Loucy (cell line): ENCODE data around the gene SETD2.
"Not testable (repeated sequence)": the region's sequence is repeated elsewhere in the genome, so short reads cannot be mapped to it uniquely, and the experiment has no call there.

Experiments
- H2AFZ ChIP-seq: fragments of 200-600 bp; sonication (generic); 2 replicates; pipeline ENCODE4 v1.6.0; 2016; ENCODE audit warnings: antibody characterized with exemption, mild to moderate bottlenecking, low read length, moderate library complexity
- H3F3A ChIP-seq: fragments of 200-600 bp; 2 replicates; pipeline ENCODE4 v1.6.0; 2016; ENCODE audit warnings: antibody characterized with exemption, low read depth, mild to moderate bottlenecking
- H3K27me3 ChIP-seq: fragments of 200-600 bp; sonication (generic); 2 replicates; pipeline ENCODE4 v1.6.1; 2014; ENCODE audit warnings: low read length, mild to moderate bottlenecking; ENCODE audit not compliant: insufficient read depth, poor library complexity, severe bottlenecking
- H3K36me3 ChIP-seq: fragments of 200-600 bp; sonication (generic); 2 replicates; pipeline ENCODE4 v1.6.1; 2016; ENCODE audit warnings: low read length; ENCODE audit not compliant: insufficient read depth
- H3K4me1 ChIP-seq: fragments of 200-600 bp; sonication (generic); 2 replicates; pipeline ENCODE4 v1.5.1; 2014; ENCODE audit warnings: low read length, mild to moderate bottlenecking; ENCODE audit not compliant: insufficient read depth, poor library complexity, severe bottlenecking
- H3K4me2 ChIP-seq: fragments of 200-600 bp; sonication (generic); 2 replicates; pipeline ENCODE4 v1.6.0; 2014; ENCODE audit warnings: antibody characterized with exemption, low read length, low read depth, mild to moderate bottlenecking; ENCODE audit not compliant: poor library complexity, severe bottlenecking
- H3K4me3 ChIP-seq: fragments of 200-600 bp; sonication (generic); 2 replicates; pipeline ENCODE4 v1.5.1; 2014; ENCODE audit warnings: low read length, mild to moderate bottlenecking, mixed read lengths; ENCODE audit not compliant: poor library complexity, severe bottlenecking
- H3K79me2 ChIP-seq: fragments of 200-600 bp; sonication (generic); 2 replicates; pipeline ENCODE4 v1.6.1; 2014; ENCODE audit warnings: low read length; ENCODE audit not compliant: insufficient read depth
- H3K9ac ChIP-seq: fragments of 200-600 bp; sonication (generic); 2 replicates; pipeline ENCODE4 v1.6.0; 2014; ENCODE audit warnings: mild to moderate bottlenecking, low read depth, low read length, moderate library complexity; ENCODE audit not compliant: poor library complexity, severe bottlenecking
- H3K9me2 ChIP-seq: fragments of 200-600 bp; sonication (generic); replicated peaks from 2 replicates; pipeline ENCODE4 v1.6.1; 2016; ENCODE audit warnings: low read depth, low read length, mixed read lengths
- H3K9me3 ChIP-seq: fragments of 200-600 bp; sonication (generic); 2 replicates; pipeline ENCODE4 v1.6.1; 2014; ENCODE audit warnings: mild to moderate bottlenecking, antibody characterized with exemption, low read length, low read depth; ENCODE audit not compliant: insufficient read depth
- H4K20me1 ChIP-seq: fragments of 200-600 bp; sonication (generic); 2 replicates; pipeline ENCODE4 v1.6.0; 2014; ENCODE audit warnings: antibody characterized with exemption, low read length, mild to moderate bottlenecking; ENCODE audit not compliant: insufficient read depth, poor library complexity, severe bottlenecking
- CTCF ChIP-seq: fragments of 200-600 bp; sonication (generic); conservative IDR thresholded peaks from 2 replicates; pipeline ENCODE4 v1.5.1; 2014; ENCODE audit warnings: mild to moderate bottlenecking, antibody characterized with exemption, low read length
- EZH2phosphoT487 ChIP-seq: fragments of 200-600 bp; IDR thresholded peaks from 2 replicates; pipeline ENCODE4 v1.6.1; 2018; ENCODE audit warnings: antibody characterized with exemption, mild to moderate bottlenecking, moderate library complexity, borderline replicate concordance

The SETD2 gene

DNA sequence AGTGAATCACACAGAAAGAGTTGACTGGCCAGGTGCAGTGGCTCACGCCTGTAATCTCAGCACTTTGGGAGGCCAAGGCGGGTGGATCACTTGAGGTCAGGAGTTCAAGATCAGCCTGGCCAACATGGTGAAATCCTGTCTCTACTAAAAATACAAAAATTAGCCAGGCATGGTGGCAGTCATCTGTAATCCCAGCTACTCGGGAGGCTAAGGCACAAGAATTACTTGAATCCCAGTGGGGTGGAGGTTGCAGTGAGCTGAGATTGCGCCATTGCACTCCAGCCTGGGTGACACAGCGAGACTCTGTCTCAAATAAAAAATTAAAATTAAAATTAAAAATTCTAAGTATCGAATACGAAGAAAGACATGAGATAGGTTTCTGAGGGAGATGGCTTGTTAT lies 23.4 kb downstream of the SETD2 start:
- H3K79me2 ChIP-seq: peaks cover 99% of the 10 kb centered on the region
- H3K4me3 ChIP-seq, H3K27me3 ChIP-seq, H3F3A ChIP-seq, H3K9me2 ChIP-seq, H3K9me3 ChIP-seq, H2AFZ ChIP-seq, H3K36me3 ChIP-seq, H3K9ac ChIP-seq: not testable (repeated sequence)
- H3K4me1 ChIP-seq: peaks cover 20% of the 10 kb centered on the region
- H3K4me2 ChIP-seq: peak overlapping the region; percentile 24
- H4K20me1 ChIP-seq: peaks cover 83% of the 10 kb centered on the region

DNA sequence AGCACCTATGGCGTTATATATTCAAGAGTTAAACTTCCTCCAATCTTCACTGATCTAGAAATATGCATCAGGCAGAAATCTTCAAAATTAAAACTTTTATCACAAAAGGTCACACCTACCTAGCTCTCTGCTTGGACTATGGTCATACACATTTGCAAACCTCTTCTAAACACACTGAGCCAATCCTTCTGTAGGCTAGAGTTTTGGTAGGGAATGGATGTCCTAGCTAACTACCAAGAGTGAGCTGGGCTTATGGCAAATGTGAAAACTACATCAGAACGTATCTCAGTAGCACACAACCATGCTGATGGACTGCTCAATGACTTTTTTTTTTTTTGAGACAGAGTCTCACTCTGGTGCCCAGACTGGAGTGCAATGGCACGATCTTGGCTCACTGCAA lies 29.6 kb downstream of the SETD2 start:
- no peaks in the 10 kb centered on the region for H3K36me3 ChIP-seq
- no peak overlapping the region for H3K4me3 ChIP-seq
- peak overlapping the region; percentile 13 for H3K4me2 ChIP-seq
- H3K79me2 ChIP-seq: peaks cover 99% of the 10 kb centered on the region
- H3K4me1 ChIP-seq: peaks cover 9% of the 10 kb centered on the region
- H3K9me3 ChIP-seq: no peaks in the 10 kb centered on the region
- H3F3A ChIP-seq: no peaks in the 10 kb centered on the region
- TF ChIP-seq CTCF (no peak), EZH2phosphoT487 (no peak)
- peaks cover 73% of the 10 kb centered on the region for H4K20me1 ChIP-seq
- no peak overlapping the region for H3K9ac ChIP-seq
- H3K9me2 ChIP-seq: no peaks in the 10 kb centered on the region
- no peaks in the 10 kb centered on the region for H3K27me3 ChIP-seq
- no peak overlapping the region for H2AFZ ChIP-seq

- Histone ChIP-seq H3K9me3 (no peaks in the 10 kb centered on the region), H3K4me1 (peaks cover 6% of the 10 kb centered on the region), H3K36me3 (no peaks in the 10 kb centered on the region), H4K20me1 (peaks cover 73% of the 10 kb centered on the region), H3K27me3 (no peaks in the 10 kb centered on the region), H3K9me2 (no peaks in the 10 kb centered on the region), H3F3A (no peaks in the 10 kb centered on the region), H3K4me3 (no peak overlapping the region), H3K79me2 (peaks cover 99% of the 10 kb centered on the region), H3K4me2 (peak overlapping the region; percentile 13), H3K9ac (no peak overlapping the region), H2AFZ (no peak overlapping the region)
- TF ChIP-seq CTCF (no peak), EZH2phosphoT487 (no peak)
These were observed 30.3 kb downstream of the SETD2 start for GRCh38 chr3:47133641-47134040.

- Histone ChIP-seq H3K4me3 (no peak overlapping the region), H3K36me3 (peaks cover 7% of the 10 kb centered on the region; the same call in 1 of the 2 replicates), H2AFZ (no peak overlapping the region), H3K4me2 (no peak overlapping the region), H4K20me1 (peaks cover 86% of the 10 kb centered on the region), H3F3A (no peaks in the 10 kb centered on the region), H3K9ac (no peak overlapping the region), H3K27me3 (no peaks in the 10 kb centered on the region), H3K79me2 (peaks cover 99% of the 10 kb centered on the region), H3K9me2 (no peaks in the 10 kb centered on the region), H3K4me1 (peaks cover 6% of the 10 kb centered on the region), H3K9me3 (no peaks in the 10 kb centered on the region)
- TF ChIP-seq EZH2phosphoT487 (no peak), CTCF (no peak)
These were observed 33.4 kb downstream of the SETD2 start for GRCh38 chr3:47130557-47130956.
